Naive thymus-derived CD4-positive, alpha-beta T cell (primary cell): ENCODE data around the gene NOP9. TPM values are rescaled to one million over a fixed set of nuclear protein-coding genes. Genes with fewer than 3 reads are reported as not detected.

ENCODE experiments used
- ATAC-seq: fragments of 150-1000 bp; cut with Tn5 transposase; 2 replicates; pipeline ENCODE4 v1.10.0; 2021; ENCODE audit warnings: mild to moderate bottlenecking, moderate library complexity
- CTCF ChIA-PET: fragments of 350-600 bp; sonication (Branson Sonifier 250); formaldehyde crosslinking; loops from one replicate; lab custom pipeline; 2021; ENCODE audit warnings: antibody characterized with exemption; lab: Charles Lee
- POLR2A ChIA-PET: fragments of 350-600 bp; sonication (Branson Sonifier 250); formaldehyde crosslinking; loops from one replicate; lab custom pipeline; 2021; ENCODE audit warnings: antibody characterized with exemption, inconsistent platforms; lab: Charles Lee
- DNase-seq, 9 donors: peaks; one replicate each; pipeline versions ENCODE4 v3.0.0 to v3.0.0-alpha.2; 2020 to 2022; ENCODE audit warnings: mixed read lengths in 1 of 9
- H3K27ac ChIP-seq: one replicate; pipeline ENCODE4 v1.7.0; 2013; ENCODE audit warnings: mild to moderate bottlenecking, low read depth, low read length, moderate library complexity
- H3K27me3 ChIP-seq, 2 donors: one replicate each; pipeline ENCODE4 v1.7.0; 2013; ENCODE audit warnings: low read length in 2 of 2, mild to moderate bottlenecking in 2 of 2, moderate library complexity in 2 of 2; ENCODE audit not compliant: control insufficient read depth in 2 of 2, insufficient read depth in 2 of 2
- H3K36me3 ChIP-seq, 3 experiments: 1 replicate in 2 of 3; 2 replicates in 1 of 3; pipeline ENCODE4 v1.7.0; 2013; ENCODE audit warnings: low read length in 3 of 3, mild to moderate bottlenecking in 3 of 3, moderate library complexity in 1 of 3; ENCODE audit not compliant: insufficient read depth in 3 of 3, control insufficient read depth in 2 of 3
- H3K4me1 ChIP-seq, 2 donors: one replicate each; pipeline ENCODE4 v1.7.0; 2013; ENCODE audit warnings: low read length in 2 of 2, mild to moderate bottlenecking in 2 of 2, moderate library complexity in 1 of 2; ENCODE audit not compliant: control insufficient read depth in 2 of 2, insufficient read depth in 2 of 2
- H3K4me3 ChIP-seq: 2 replicates; pipeline ENCODE4 v1.7.0; 2013; ENCODE audit warnings: mild to moderate bottlenecking, low read length
- H3K9me3 ChIP-seq, 3 experiments: 1 replicate in 2 of 3; 2 replicates in 1 of 3; pipeline ENCODE4 v1.7.0; 2013; ENCODE audit warnings: low read length in 3 of 3; ENCODE audit not compliant: control insufficient read depth in 2 of 3
- H3K27ac Mint-ChIP-seq, 9 donors: one replicate each; pipeline ENCODE4 v1.8.0; 2020 to 2022; ENCODE audit warnings: mixed read lengths in 9 of 9, mild to moderate bottlenecking in 8 of 9, moderate library complexity in 5 of 9, inconsistent platforms in 2 of 9
- H3K27me3 Mint-ChIP-seq, 5 donors: one replicate each; pipeline ENCODE4 v1.8.0; 2021 to 2022; ENCODE audit warnings: mixed read lengths in 5 of 5, mild to moderate bottlenecking in 1 of 5
- H3K36me3 Mint-ChIP-seq, 5 donors: one replicate each; pipeline ENCODE4 v1.8.0; 2020 to 2022; ENCODE audit warnings: mixed read lengths in 5 of 5, mild to moderate bottlenecking in 3 of 5, inconsistent platforms in 1 of 5
- H3K4me1 Mint-ChIP-seq, 7 donors: one replicate each; pipeline ENCODE4 v1.8.0; 2020 to 2022; ENCODE audit warnings: mixed read lengths in 7 of 7, mild to moderate bottlenecking in 3 of 7, inconsistent platforms in 1 of 7
- H3K4me3 Mint-ChIP-seq, 10 donors: one replicate each; pipeline ENCODE4 v1.8.0; 2020 to 2022; ENCODE audit warnings: mild to moderate bottlenecking in 10 of 10, mixed read lengths in 10 of 10, moderate library complexity in 6 of 10, inconsistent platforms in 2 of 10
- H3K9me3 Mint-ChIP-seq, 11 donors: one replicate each; pipeline ENCODE4 v1.8.0; 2020 to 2022; ENCODE audit warnings: mixed read lengths in 11 of 11, mild to moderate bottlenecking in 4 of 11, inconsistent platforms in 1 of 11, moderate library complexity in 1 of 11
- intact Hi-C, 2 donors: fragments of 100-400 bp; cut with micrococcal nuclease; formaldehyde crosslinking; loops; one replicate each; pipeline ENCODE4 v1.15.1; 2023
- polyA plus RNA-seq, 2 donors: library from polyadenylated mRNA; unstranded; fragments of 300-500 nt; fragmentation: Illumina TruSeq; gene quantifications; one replicate each; pipeline ENCODE4 v1.2.3, GENCODE V29; 2021
- total RNA-seq, 6 experiments: library from RNA in 5 of 6; stranded (reverse) in 5 of 6; gene quantifications; 1 replicate in 5 of 6; 2 replicates in 1 of 6; pipeline ENCODE4 v1.2.3 and lab custom pipeline; 2021 to 2026

The NOP9 gene
- total and polyA plus RNA-seq, 7 experiments from 2014 or later: 1.7 to 39.5 (median 23.9) TPM

GRCh38 chr14:24259282-24260025 is 40.2 kb upstream of the NOP9 start:
- no peaks in the 10 kb centered on the region for H3K9me3 ChIP-seq
- H3K4me3 ChIP-seq: no peak overlapping the region
- ChIA-PET POLR2A (no interaction called here), CTCF (no interaction called here)
- DNase-seq (no peak), ATAC-seq (no peak)
- no peaks in the 10 kb centered on the region for H3K9me3 Mint-ChIP-seq
- no peak overlapping the region for H3K27ac ChIP-seq
- intact Hi-C loops: no loop called here
- no peaks in the 10 kb centered on the region for H3K27me3 ChIP-seq
- peaks cover 0 to 3% (median 0%) of the 10 kb centered on the region in 7 donors for H3K4me1 Mint-ChIP-seq
- no peak overlapping the region for H3K4me3 Mint-ChIP-seq
- H3K27me3 Mint-ChIP-seq: no peaks in the 10 kb centered on the region
- H3K36me3 Mint-ChIP-seq: peaks cover 0 to 26% (median 10%) of the 10 kb centered on the region in 5 donors
- H3K27ac Mint-ChIP-seq: no peak overlapping the region
- peaks cover 0 to 45% (median 7%) of the 10 kb centered on the region in 3 experiments for H3K36me3 ChIP-seq
- H3K4me1 ChIP-seq: no peaks in the 10 kb centered on the region

- Histone ChIP-seq H3K9me3 (no peaks in the 10 kb centered on the region), H3K27me3 (no peaks in the 10 kb centered on the region), H3K4me3 (no peak overlapping the region), H3K4me1 (no peaks in the 10 kb centered on the region), H3K36me3 (peaks cover 0 to 45% (median 1%) of the 10 kb centered on the region in 3 experiments), H3K27ac (no peak overlapping the region)
- no peak for ATAC-seq
- no peaks in the 10 kb centered on the region for H3K9me3 Mint-ChIP-seq
- POLR2A ChIA-PET: no interaction called here
- CTCF ChIA-PET: no interaction called here
- peaks cover 0 to 27% (median 9%) of the 10 kb centered on the region in 5 donors for H3K36me3 Mint-ChIP-seq
- intact Hi-C loops: no loop called here
- H3K4me3 Mint-ChIP-seq: no peak overlapping the region
- no peak overlapping the region for H3K27ac Mint-ChIP-seq
- DNase-seq: no peak
- H3K27me3 Mint-ChIP-seq: no peaks in the 10 kb centered on the region
- H3K4me1 Mint-ChIP-seq: peaks cover 0 to 3% (median 0%) of the 10 kb centered on the region in 7 donors
Observed at GRCh38 chr14:24260026-24260779, 39.4 kb upstream of the NOP9 start.

GRCh38 chr14:24260780-24261157 is 38.9 kb upstream of the NOP9 start:
- no peaks in the 10 kb centered on the region for H3K9me3 ChIP-seq
- Mint-ChIP-seq H3K27ac (no peak overlapping the region), H3K27me3 (no peaks in the 10 kb centered on the region), H3K4me3 (no peak overlapping the region), H3K36me3 (peaks cover 0 to 26% (median 8%) of the 10 kb centered on the region in 5 donors), H3K4me1 (peaks cover 0 to 3% (median 0%) of the 10 kb centered on the region in 7 donors), H3K9me3 (no peaks in the 10 kb centered on the region)
- no peak for ATAC-seq
- CTCF ChIA-PET: no interaction called here
- intact Hi-C loops: no loop called here
- H3K27me3 ChIP-seq: no peaks in the 10 kb centered on the region
- POLR2A ChIA-PET: no interaction called here
- H3K4me1 ChIP-seq: no peaks in the 10 kb centered on the region
- H3K36me3 ChIP-seq: peaks cover 0 to 46% (median 0%) of the 10 kb centered on the region in 3 experiments
- H3K4me3 ChIP-seq: no peak overlapping the region
- DNase-seq: no peak
- H3K27ac ChIP-seq: no peak overlapping the region

GRCh38 chr14:24261256-24261968 is 38.2 kb upstream of the NOP9 start:
- H3K27me3 Mint-ChIP-seq: no peaks in the 10 kb centered on the region
- H3K4me3 Mint-ChIP-seq: no peak overlapping the region
- Histone ChIP-seq H3K9me3 (no peaks in the 10 kb centered on the region), H3K27ac (no peak overlapping the region), H3K4me1 (no peaks in the 10 kb centered on the region), H3K36me3 (peaks cover 0 to 48% (median 0%) of the 10 kb centered on the region in 3 experiments), H3K4me3 (no peak overlapping the region), H3K27me3 (no peaks in the 10 kb centered on the region)
- DNase-seq: no peak
- peak overlapping the region in 1 of 9 donors; percentile 73 for H3K27ac Mint-ChIP-seq
- ChIA-PET CTCF (interaction anchor here (0.9 kb wide), 1 partner anchor 45 kb away, joined by 3 read pairs; no protein-coding TSS in a partner anchor), POLR2A (no interaction called here)
- ATAC-seq: no peak
- H3K36me3 Mint-ChIP-seq: peaks cover 0 to 27% (median 12%) of the 10 kb centered on the region in 5 donors
- no peaks in the 10 kb centered on the region for H3K9me3 Mint-ChIP-seq
- H3K4me1 Mint-ChIP-seq: peaks cover 0 to 3% (median 0%) of the 10 kb centered on the region in 7 donors
- intact Hi-C loops: no loop called here

GRCh38 chr14:24261969-24262327 is 37.7 kb upstream of the NOP9 start:
- Histone ChIP-seq H3K36me3 (peaks cover 0 to 52% (median 0%) of the 10 kb centered on the region in 3 experiments), H3K9me3 (no peaks in the 10 kb centered on the region), H3K27me3 (no peaks in the 10 kb centered on the region), H3K4me1 (no peaks in the 10 kb centered on the region), H3K27ac (no peak overlapping the region), H3K4me3 (no peak overlapping the region)
- H3K27me3 Mint-ChIP-seq: no peaks in the 10 kb centered on the region
- no peak for DNase-seq
- peaks cover 0 to 3% (median 0%) of the 10 kb centered on the region in 7 donors for H3K4me1 Mint-ChIP-seq
- no peak overlapping the region for H3K27ac Mint-ChIP-seq
- no peak for ATAC-seq
- intact Hi-C loops: no loop called here
- CTCF ChIA-PET: interaction anchor here (0.9 kb wide), 1 partner anchor 44 kb away, joined by 3 read pairs; no protein-coding TSS in a partner anchor
- H3K4me3 Mint-ChIP-seq: no peak overlapping the region
- H3K36me3 Mint-ChIP-seq: peaks cover 2 to 30% (median 12%) of the 10 kb centered on the region in 5 donors
- POLR2A ChIA-PET: no interaction called here
- H3K9me3 Mint-ChIP-seq: no peaks in the 10 kb centered on the region
